Measurements from ENCODE around the gene SYT9.

DNA sequence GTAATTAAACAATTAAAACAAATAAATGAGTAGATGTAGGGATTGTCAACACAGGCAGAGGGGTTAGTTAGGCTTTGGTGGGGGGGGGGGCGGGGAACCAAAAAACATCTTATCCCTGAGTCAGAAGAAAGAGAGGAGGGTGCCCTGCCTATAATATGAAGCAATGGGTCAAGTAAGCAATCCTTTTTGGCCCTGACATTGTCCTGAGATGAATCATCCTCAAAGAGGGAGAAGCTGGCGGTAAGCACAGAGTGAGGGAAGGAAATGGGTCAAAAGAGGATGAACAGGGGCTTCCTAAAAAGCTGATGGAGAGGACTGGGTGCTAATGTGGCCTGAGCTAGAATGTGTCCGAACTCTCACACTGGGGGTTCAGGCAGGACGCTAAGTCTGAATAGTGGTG, 238.3 kb downstream of the SYT9 start:
- TF ChIP-seq CTCF (IDR thresholded peaks at IDR 0.05) (no peak), POLR2A (IDR thresholded peaks at IDR 0.05) (no peak)

All from vagina (tissue), 2 donors.